SH-SY5Y (cell line): ENCODE measurements around the gene GDAP1L1.

Source experiments
- GATA2 ChIP-seq: IDR thresholded peaks from 2 replicates; pipeline ENCODE4 v1.6.1; 2011; ENCODE audit warnings: mild to moderate bottlenecking, low read depth, low read length
- GATA3 ChIP-seq: IDR thresholded peaks from 2 replicates; pipeline ENCODE4 v1.6.1; 2011; ENCODE audit warnings: low read depth, mild to moderate bottlenecking, low read length, moderate library complexity

DNA sequence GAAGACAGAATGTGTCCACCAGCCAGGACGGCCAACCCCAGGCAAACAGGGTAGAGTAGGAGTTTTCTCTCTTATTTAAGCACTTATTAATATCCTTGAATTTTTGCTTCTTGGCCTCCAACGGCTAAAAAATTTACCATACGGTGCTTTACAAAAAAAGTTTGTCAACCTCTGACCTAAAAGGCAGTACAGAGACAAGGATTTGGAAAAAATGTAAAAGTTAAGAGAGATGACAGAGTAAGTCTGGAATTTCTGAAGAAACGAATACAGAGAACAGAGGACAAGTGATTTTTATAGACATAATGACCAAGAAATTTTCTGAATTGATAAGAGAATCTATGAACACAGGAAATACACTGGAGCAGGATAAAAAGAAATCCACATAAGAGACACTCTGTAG is 46.7 kb upstream of the GDAP1L1 start:
- no peak for TF ChIP-seq GATA2
- TF ChIP-seq GATA3, result no peak
